ENCODE results near the gene IBSP. TPM values are rescaled to one million over a fixed set of nuclear protein-coding genes. Genes with fewer than 3 reads are reported as not detected.

Gene IBSP
- total and polyA plus RNA-seq, 4 donors, result 0.12 to 0.37 (median 0.19) TPM; not detected in 1

GRCh38 chr4:87811977-87812376 is 12.6 kb downstream of the IBSP start:
- DNase-seq, result no peak
- Histone ChIP-seq H3K36me3 (ENCODE audit: control insufficient read depth in 4 of 4, insufficient read depth in 4 of 4, low read length in 4 of 4) (no peaks in the 10 kb centered on the region), H3K4me3 (no peak overlapping the region), H3K4me1 (ENCODE audit: control insufficient read depth in 5 of 5, insufficient read depth in 5 of 5, low read length in 5 of 5) (no peaks in the 10 kb centered on the region), H3K27me3 (ENCODE audit: control insufficient read depth in 3 of 3, insufficient read depth in 3 of 3, low read length in 2 of 3) (no peaks in the 10 kb centered on the region), H3K9ac (ENCODE audit: insufficient read depth in 1 of 2, low read length in 2 of 2) (no peak overlapping the region), H3K9me3 (ENCODE audit: control insufficient read depth in 4 of 4, insufficient read depth in 3 of 4, low read length in 3 of 4) (peaks cover 0 to 2% (median 0%) of the 10 kb centered on the region in 4 donors), H3K27ac (ENCODE audit: low read depth in 1 of 2, low read length in 1 of 2) (no peak overlapping the region)
- no peak for TF ChIP-seq CTCF (IDR thresholded peaks at IDR 0.05; ENCODE audit: control extremely low read depth, extremely low read depth)
- no peak for ATAC-seq (ENCODE audit: insufficient read depth, low FRiP score)
- WGBS, 2 donors, result 95 to 98% methylated on average over 2 of the region's 2 CpGs

- Histone ChIP-seq H3K36me3 (ENCODE audit: control insufficient read depth in 4 of 4, insufficient read depth in 4 of 4, low read length in 4 of 4) (no peaks in the 10 kb centered on the region), H3K9ac (ENCODE audit: insufficient read depth in 1 of 2, low read length in 2 of 2) (no peak overlapping the region), H3K9me3 (ENCODE audit: control insufficient read depth in 4 of 4, insufficient read depth in 3 of 4, low read length in 3 of 4) (peaks cover 0 to 2% (median 1%) of the 10 kb centered on the region in 4 donors), H3K4me3 (no peak overlapping the region), H3K4me1 (ENCODE audit: control insufficient read depth in 5 of 5, insufficient read depth in 5 of 5, low read length in 5 of 5) (no peaks in the 10 kb centered on the region), H3K27me3 (ENCODE audit: control insufficient read depth in 3 of 3, insufficient read depth in 3 of 3, low read length in 2 of 3) (no peaks in the 10 kb centered on the region), H3K27ac (ENCODE audit: low read depth in 1 of 2, low read length in 1 of 2) (no peak overlapping the region)
- DNase-seq, result no peak
- TF ChIP-seq CTCF (IDR thresholded peaks at IDR 0.05; ENCODE audit: control extremely low read depth, extremely low read depth), result no peak
- 83 to 85% methylated on average over 8 of the region's 8 CpGs for WGBS, 2 donors
- ATAC-seq (ENCODE audit: insufficient read depth, low FRiP score), result no peak
Observed at GRCh38 chr4:87819281-87819919, 20.0 kb downstream of the IBSP start.

- 73 to 83% methylated on average over 4 of the region's 4 CpGs for WGBS, 2 donors
- Histone ChIP-seq H3K9ac (ENCODE audit: insufficient read depth in 1 of 2, low read length in 2 of 2) (no peak overlapping the region), H3K27ac (ENCODE audit: low read depth in 1 of 2, low read length in 1 of 2) (no peak overlapping the region), H3K4me1 (ENCODE audit: control insufficient read depth in 5 of 5, insufficient read depth in 5 of 5, low read length in 5 of 5) (no peaks in the 10 kb centered on the region), H3K9me3 (ENCODE audit: control insufficient read depth in 4 of 4, insufficient read depth in 3 of 4, low read length in 3 of 4) (peaks cover 0 to 2% (median 0%) of the 10 kb centered on the region in 4 donors), H3K4me3 (no peak overlapping the region), H3K27me3 (ENCODE audit: control insufficient read depth in 3 of 3, insufficient read depth in 3 of 3, low read length in 2 of 3) (no peaks in the 10 kb centered on the region), H3K36me3 (ENCODE audit: control insufficient read depth in 4 of 4, insufficient read depth in 4 of 4, low read length in 4 of 4) (no peaks in the 10 kb centered on the region)
- ATAC-seq (ENCODE audit: insufficient read depth, low FRiP score), result no peak
- DNase-seq, result no peak
- no peak for TF ChIP-seq CTCF (IDR thresholded peaks at IDR 0.05; ENCODE audit: control extremely low read depth, extremely low read depth)
Observed at GRCh38 chr4:87823200-87823599, 23.8 kb downstream of the IBSP start.

- no peak for TF ChIP-seq CTCF (IDR thresholded peaks at IDR 0.05; ENCODE audit: control extremely low read depth, extremely low read depth)
- WGBS, 2 donors, result 55 to 67% methylated on average over 1 of the region's 1 CpG
- no peak for DNase-seq
Observed at GRCh38 chr4:87823724-87824123, 24.4 kb downstream of the IBSP start.

More at GRCh38 chr4:87823724-87824123, 24.4 kb downstream of the IBSP start:
- no peak for ATAC-seq (ENCODE audit: insufficient read depth, low FRiP score)
- no peaks in the 10 kb centered on the region for H3K4me1 ChIP-seq (ENCODE audit: control insufficient read depth in 5 of 5, insufficient read depth in 5 of 5, low read length in 5 of 5)
- no peaks in the 10 kb centered on the region for H3K27me3 ChIP-seq (ENCODE audit: control insufficient read depth in 3 of 3, insufficient read depth in 3 of 3, low read length in 2 of 3)
- H3K4me3 ChIP-seq, result no peak overlapping the region
- no peak overlapping the region for H3K27ac ChIP-seq (ENCODE audit: low read depth in 1 of 2, low read length in 1 of 2)
- H3K36me3 ChIP-seq (ENCODE audit: control insufficient read depth in 4 of 4, insufficient read depth in 4 of 4, low read length in 4 of 4), result no peaks in the 10 kb centered on the region
- H3K9ac ChIP-seq (ENCODE audit: insufficient read depth in 1 of 2, low read length in 2 of 2), result no peak overlapping the region
- peaks cover 0 to 2% (median 0%) of the 10 kb centered on the region in 4 donors for H3K9me3 ChIP-seq (ENCODE audit: control insufficient read depth in 4 of 4, insufficient read depth in 3 of 4, low read length in 3 of 4)
